ENCODE results near the gene DCAF12L1. TPM values are rescaled to one million over a fixed set of nuclear protein-coding genes. Genes with fewer than 3 reads are reported as not detected.

DCAF12L1 gene
- total RNA-seq, 1 experiment from 2014 or later, result 1.9 TPM

- no peak overlapping the region for H3K27ac Mint-ChIP-seq
- H3K36me3 Mint-ChIP-seq, result no peaks in the 10 kb centered on the region
- no peak for ATAC-seq
- no peaks in the 10 kb centered on the region for H3K9me3 Mint-ChIP-seq
- ChIA-PET POLR2A (no interaction called here), CTCF (no interaction called here)
- H3K4me1 Mint-ChIP-seq, result no peaks in the 10 kb centered on the region
- TF ChIP-seq TEAD1 (CRISPR knock-in tag; IDR thresholded peaks at IDR 0.05) (no peak), ZNF219 (CRISPR knock-in tag; IDR thresholded peaks at IDR 0.05; ENCODE audit: borderline replicate concordance) (no peak), ZNF425 (CRISPR knock-in tag; conservative IDR thresholded peaks at IDR 0.05) (no peak), ATF1 (CRISPR knock-in tag; IDR thresholded peaks at IDR 0.05) (no peak), PREB (CRISPR knock-in tag; IDR thresholded peaks at IDR 0.05; ENCODE audit: borderline replicate concordance) (no peak), ZNF512 (CRISPR knock-in tag; IDR thresholded peaks at IDR 0.05; ENCODE audit: borderline replicate concordance) (no peak), NR1H2 (CRISPR knock-in tag; IDR thresholded peaks at IDR 0.05) (no peak), IRF1 (CRISPR knock-in tag; IDR thresholded peaks at IDR 0.05) (no peak), ELF4 (CRISPR knock-in tag; IDR thresholded peaks at IDR 0.05; ENCODE audit: low read depth) (no peak), ESRRA (CRISPR knock-in tag; IDR thresholded peaks at IDR 0.05; ENCODE audit: borderline replicate concordance) (no peak), E2F4 (CRISPR knock-in tag; IDR thresholded peaks at IDR 0.05; ENCODE audit: borderline replicate concordance, low read depth) (no peak), IRF2 (CRISPR knock-in tag; IDR thresholded peaks at IDR 0.05; ENCODE audit: borderline replicate concordance, low read depth) (no peak), ZNF263 (CRISPR knock-in tag; IDR thresholded peaks at IDR 0.05; ENCODE audit: low read depth) (no peak), E2F1 (CRISPR knock-in tag; IDR thresholded peaks at IDR 0.05) (no peak), TP53 (CRISPR knock-in tag; IDR thresholded peaks at IDR 0.05) (no peak), ETV6 (CRISPR knock-in tag; IDR thresholded peaks at IDR 0.05) (no peak), ZNF121 (CRISPR knock-in tag; IDR thresholded peaks at IDR 0.05) (no peak)
- no peak overlapping the region for H3K4me3 Mint-ChIP-seq
- no peak for DNase-seq (ENCODE audit: low spot score)
- H3K27me3 Mint-ChIP-seq (ENCODE audit: low read depth), result no peaks in the 10 kb centered on the region
Measured at GRCh38 chrX:126580877-126581276, 28.3 kb upstream of the DCAF12L1 start.

- Mint-ChIP-seq H3K36me3 (no peaks in the 10 kb centered on the region), H3K27ac (no peak overlapping the region), H3K4me3 (no peak overlapping the region), H3K27me3 (ENCODE audit: low read depth) (no peaks in the 10 kb centered on the region), H3K4me1 (no peaks in the 10 kb centered on the region), H3K9me3 (no peaks in the 10 kb centered on the region)
- no peak for ATAC-seq
- no peak for DNase-seq (ENCODE audit: low spot score)
- CTCF ChIA-PET, result no interaction called here
- POLR2A ChIA-PET, result no interaction called here
- TF ChIP-seq TCF7 (CRISPR knock-in tag; IDR thresholded peaks at IDR 0.05; ENCODE audit: low read depth) (no peak), ERG (CRISPR knock-in tag; IDR thresholded peaks at IDR 0.05) (no peak), JAZF1 (CRISPR knock-in tag; IDR thresholded peaks at IDR 0.05) (no peak), ZBTB43 (CRISPR knock-in tag; IDR thresholded peaks at IDR 0.05) (no peak), ZNF425 (CRISPR knock-in tag; conservative IDR thresholded peaks at IDR 0.05) (no peak), EMX1 (CRISPR knock-in tag; IDR thresholded peaks at IDR 0.05) (no peak)
Measured at GRCh38 chrX:126575911-126576310, 23.3 kb upstream of the DCAF12L1 start.
